Erythroblast (primary cell): Measurements from ENCODE around the gene ZNF888.

Experiments
- GATA1 ChIP-seq: IDR thresholded peaks from 2 replicates; pipeline ENCODE4 v1.6.1; 2011; ENCODE audit warnings: low read depth, mild to moderate bottlenecking, control low read depth, low read length, moderate library complexity
- POLR2A ChIP-seq: IDR thresholded peaks from 2 replicates; pipeline ENCODE4 v1.6.1; 2011; ENCODE audit warnings: mild to moderate bottlenecking, low read length

DNA sequence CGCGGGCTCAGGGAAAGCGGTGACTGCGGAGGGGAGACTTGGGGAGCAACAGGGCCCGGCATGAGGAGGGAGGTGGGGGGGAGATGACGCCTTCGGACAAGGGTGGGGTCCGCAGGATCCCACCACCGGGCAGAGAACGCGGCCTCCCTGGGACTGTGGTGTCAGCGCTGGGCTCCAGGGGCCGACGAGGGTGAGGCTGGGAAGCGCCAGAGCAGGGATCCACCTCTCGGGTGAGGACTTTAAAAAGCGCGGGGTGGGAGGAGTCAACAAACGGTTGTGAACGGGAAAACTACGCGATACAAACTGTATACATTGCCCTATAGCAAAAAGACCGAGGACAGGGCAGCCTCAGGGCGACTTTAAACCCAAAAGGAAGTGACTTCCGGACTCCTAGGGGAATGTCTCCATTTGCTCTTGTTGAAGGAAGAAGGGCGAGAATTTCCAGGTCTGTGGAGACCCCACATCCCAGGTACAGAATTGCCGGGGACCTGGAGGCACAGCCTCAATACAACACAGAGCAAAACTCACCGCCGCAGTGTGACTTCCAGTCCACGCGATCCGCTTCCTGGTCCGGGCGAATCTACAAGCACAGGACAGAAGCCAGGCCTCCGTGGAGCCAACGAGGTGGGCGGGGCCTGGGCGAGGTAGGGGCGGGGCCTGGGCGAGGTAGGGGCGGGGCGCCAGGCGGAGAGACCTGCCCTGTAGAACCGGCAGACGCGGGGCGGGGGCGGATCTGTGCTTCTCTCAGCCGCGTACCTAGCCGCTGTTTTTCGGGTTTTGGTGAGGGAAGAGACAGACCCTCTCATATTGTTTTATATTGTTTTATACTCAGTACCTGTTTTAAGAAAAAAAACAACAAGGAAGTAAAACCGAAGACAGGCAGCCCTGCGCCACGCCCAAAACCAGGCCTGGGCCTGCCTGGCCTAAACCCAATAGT, at the start of gene ZNF888:
- TF ChIP-seq POLR2A = peak; percentile 82
- TF ChIP-seq GATA1 = no peak
